ENCODE measurements around the gene USP13. TPM values are rescaled to one million over a fixed set of nuclear protein-coding genes. Genes with fewer than 3 reads are reported as not detected.

USP13 gene
- total RNA-seq, 1 donor from 2014 or later = 11.5 TPM

DNA sequence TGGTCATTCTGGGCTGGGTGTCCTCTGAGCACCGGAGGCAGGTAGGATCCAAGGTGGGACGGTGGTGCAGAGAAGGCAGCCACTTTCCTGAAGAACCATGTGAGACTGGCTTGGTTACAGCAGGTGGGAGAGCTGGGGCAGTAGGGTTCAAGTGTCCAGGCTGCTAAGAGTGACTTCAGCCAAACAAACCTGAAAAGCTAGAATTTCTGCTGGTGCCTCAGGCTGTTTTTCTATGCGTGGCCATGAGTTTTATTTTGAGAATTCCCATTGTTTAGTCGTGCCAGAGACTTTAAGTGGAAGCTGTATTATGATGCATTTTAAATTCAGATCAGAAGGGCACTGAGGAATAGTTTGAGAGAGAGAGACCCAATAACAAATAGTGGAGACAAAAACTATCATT lies 20.1 kb downstream of the USP13 start:
- DNase-seq (ENCODE audit: extremely low spot score in 2 of 2) = no peak
- Histone ChIP-seq H3K4me1 (no peaks in the 10 kb centered on the region), H3K4me3 (no peak overlapping the region), H3K27me3 (no peaks in the 10 kb centered on the region), H3K9me3 (no peaks in the 10 kb centered on the region), H3K36me3 (no peaks in the 10 kb centered on the region), H3K27ac (no peak overlapping the region)
- intact Hi-C loops (cut with DNase I) = no loop called here
- TF ChIP-seq, protein P1, sequence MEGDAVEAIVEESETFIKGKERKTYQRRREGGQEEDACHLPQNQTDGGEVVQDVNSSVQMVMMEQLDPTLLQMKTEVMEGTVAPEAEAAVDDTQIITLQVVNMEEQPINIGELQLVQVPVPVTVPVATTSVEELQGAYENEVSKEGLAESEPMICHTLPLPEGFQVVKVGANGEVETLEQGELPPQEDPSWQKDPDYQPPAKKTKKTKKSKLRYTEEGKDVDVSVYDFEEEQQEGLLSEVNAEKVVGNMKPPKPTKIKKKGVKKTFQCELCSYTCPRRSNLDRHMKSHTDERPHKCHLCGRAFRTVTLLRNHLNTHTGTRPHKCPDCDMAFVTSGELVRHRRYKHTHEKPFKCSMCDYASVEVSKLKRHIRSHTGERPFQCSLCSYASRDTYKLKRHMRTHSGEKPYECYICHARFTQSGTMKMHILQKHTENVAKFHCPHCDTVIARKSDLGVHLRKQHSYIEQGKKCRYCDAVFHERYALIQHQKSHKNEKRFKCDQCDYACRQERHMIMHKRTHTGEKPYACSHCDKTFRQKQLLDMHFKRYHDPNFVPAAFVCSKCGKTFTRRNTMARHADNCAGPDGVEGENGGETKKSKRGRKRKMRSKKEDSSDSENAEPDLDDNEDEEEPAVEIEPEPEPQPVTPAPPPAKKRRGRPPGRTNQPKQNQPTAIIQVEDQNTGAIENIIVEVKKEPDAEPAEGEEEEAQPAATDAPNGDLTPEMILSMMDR (IDR thresholded peaks at IDR 0.05) = no peak
- TF ChIP-seq POLR2A (IDR thresholded peaks at IDR 0.05) (no peak), POLR2AphosphoS5 (IDR thresholded peaks at IDR 0.05; ENCODE audit: insufficient read depth in 1 of 2, low read depth in 1 of 2) (no peak)

DNA sequence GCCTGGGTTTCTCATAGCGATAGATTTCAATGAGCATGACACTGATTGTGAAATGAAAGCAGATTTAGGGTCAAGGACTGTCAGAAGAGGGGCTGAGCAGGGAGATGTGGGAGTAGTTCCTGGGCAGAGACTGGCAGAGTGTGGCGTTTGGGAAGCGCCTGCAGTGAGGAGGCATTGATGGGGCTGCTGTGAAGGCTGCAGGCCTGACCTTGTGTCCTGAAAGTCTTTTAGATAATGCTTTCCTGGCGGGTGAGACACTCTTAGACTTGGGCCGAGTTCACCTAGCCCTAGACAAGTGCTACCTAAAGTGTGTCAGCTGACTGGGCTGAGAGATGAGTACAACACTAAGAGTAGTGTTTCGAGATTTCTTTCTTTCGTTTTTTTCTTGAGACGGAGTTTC lies 20.7 kb downstream of the USP13 start:
- H3K27me3 ChIP-seq = no peaks in the 10 kb centered on the region
- no peaks in the 10 kb centered on the region for H3K9me3 ChIP-seq
- DNase-seq (ENCODE audit: extremely low spot score in 2 of 2) = no peak
- H3K4me3 ChIP-seq = no peak overlapping the region
- H3K36me3 ChIP-seq = no peaks in the 10 kb centered on the region
- H3K4me1 ChIP-seq = no peaks in the 10 kb centered on the region
- intact Hi-C loops (cut with DNase I) = no loop called here
- no peak for TF ChIP-seq POLR2AphosphoS5 (IDR thresholded peaks at IDR 0.05; ENCODE audit: insufficient read depth in 1 of 2, low read depth in 1 of 2)
- TF ChIP-seq, protein P1 (IDR thresholded peaks at IDR 0.05) = no peak
- H3K27ac ChIP-seq = no peak overlapping the region

DNA sequence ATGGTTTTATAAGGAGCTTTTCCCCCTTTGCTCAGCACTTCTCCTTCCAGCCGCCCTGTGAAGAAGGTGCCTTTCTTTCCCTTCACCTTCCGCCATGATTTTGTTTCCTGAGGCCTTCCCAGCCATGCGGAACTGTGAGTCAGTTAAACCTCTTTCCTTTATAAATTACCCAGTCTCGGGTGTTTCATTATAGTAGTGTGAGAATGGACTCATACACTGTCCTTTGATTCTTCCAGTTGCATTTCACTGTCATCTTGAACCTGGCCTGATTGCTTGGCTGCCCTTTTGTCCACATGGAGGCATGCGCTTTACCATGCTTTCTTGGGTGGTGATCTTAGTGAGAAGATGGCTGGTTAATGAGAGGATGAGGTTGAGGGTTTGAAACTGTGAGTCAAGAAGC lies 23.2 kb downstream of the USP13 start:
- Histone ChIP-seq H3K27ac (no peak overlapping the region), H3K27me3 (no peaks in the 10 kb centered on the region), H3K36me3 (no peaks in the 10 kb centered on the region), H3K4me3 (no peak overlapping the region), H3K9me3 (no peaks in the 10 kb centered on the region), H3K4me1 (no peaks in the 10 kb centered on the region)
- intact Hi-C loops (cut with DNase I) = no loop called here
- no peak for DNase-seq (ENCODE audit: extremely low spot score in 2 of 2)
- no peak for TF ChIP-seq POLR2A (IDR thresholded peaks at IDR 0.05)
- TF ChIP-seq POLR2AphosphoS5 (IDR thresholded peaks at IDR 0.05; ENCODE audit: insufficient read depth in 1 of 2, low read depth in 1 of 2) = no peak
- TF ChIP-seq, protein P1 (IDR thresholded peaks at IDR 0.05) = no peak

DNA sequence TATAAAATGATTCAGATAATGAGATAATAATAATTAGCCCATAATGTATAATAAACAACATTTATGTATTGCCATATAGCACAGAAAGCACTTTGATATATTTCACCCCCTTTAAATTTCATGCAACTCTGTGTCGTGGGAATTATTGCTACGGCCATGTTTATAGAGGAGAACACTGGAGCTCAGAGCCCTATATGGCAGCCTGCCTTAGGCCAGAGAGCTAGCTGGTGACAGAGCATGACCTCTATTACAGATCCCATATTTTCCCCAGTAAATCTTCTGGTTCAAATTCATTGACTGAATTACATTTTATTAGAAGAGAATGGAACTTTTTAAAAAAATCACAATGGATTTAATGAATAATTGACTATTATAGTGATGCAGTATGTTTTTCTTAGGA lies 25.0 kb downstream of the USP13 start:
- Histone ChIP-seq H3K4me1 (no peaks in the 10 kb centered on the region), H3K4me3 (no peak overlapping the region), H3K9me3 (no peaks in the 10 kb centered on the region), H3K27ac (no peak overlapping the region), H3K27me3 (no peaks in the 10 kb centered on the region), H3K36me3 (no peaks in the 10 kb centered on the region)
- DNase-seq (ENCODE audit: extremely low spot score in 2 of 2) = no peak
- TF ChIP-seq POLR2AphosphoS5 (IDR thresholded peaks at IDR 0.05; ENCODE audit: insufficient read depth in 1 of 2, low read depth in 1 of 2) (no peak), POLR2A (IDR thresholded peaks at IDR 0.05) (no peak)
- TF ChIP-seq, protein P1 (IDR thresholded peaks at IDR 0.05) = no peak
- intact Hi-C loops (cut with DNase I) = no loop called here

DNA sequence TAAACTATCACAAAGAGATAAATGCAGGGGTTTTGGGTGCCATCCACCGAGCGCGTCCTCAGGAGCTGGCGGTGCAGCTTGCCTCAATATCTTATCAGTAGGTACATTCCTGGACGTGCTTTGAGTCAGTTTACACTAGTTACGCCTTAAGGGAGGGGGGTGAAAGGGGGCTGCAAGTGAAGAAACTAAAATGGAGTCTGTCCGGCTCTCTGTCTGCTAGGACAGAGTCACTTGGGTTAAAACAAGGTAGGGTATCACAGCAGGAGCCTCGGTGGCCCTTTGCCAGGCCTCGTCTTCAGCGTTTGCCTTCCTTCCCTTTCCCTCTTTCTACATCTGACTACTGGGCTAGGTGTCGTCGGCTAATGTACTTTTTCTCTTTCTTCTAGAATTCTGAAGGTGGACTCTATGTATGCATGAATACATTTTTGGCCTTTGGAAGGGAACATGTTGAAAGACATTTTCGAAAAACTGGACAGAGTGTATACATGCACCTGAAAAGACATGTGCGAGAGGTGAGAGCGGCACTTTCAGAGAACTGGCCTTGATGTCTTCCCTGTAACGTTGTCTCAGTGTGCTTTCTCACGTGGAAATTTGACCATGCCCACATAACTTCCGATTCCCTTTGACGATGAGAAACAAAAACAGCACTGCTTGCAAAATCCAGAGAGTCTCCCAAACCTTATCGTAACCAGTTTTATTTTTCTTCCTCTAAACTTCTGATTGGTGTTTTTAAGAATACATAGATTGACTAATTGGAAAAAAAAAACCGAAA lies 28.8 kb downstream of the USP13 start:
- Histone ChIP-seq H3K27me3 (no peaks in the 10 kb centered on the region), H3K4me1 (no peaks in the 10 kb centered on the region), H3K4me3 (no peak overlapping the region), H3K36me3 (no peaks in the 10 kb centered on the region), H3K9me3 (no peaks in the 10 kb centered on the region), H3K27ac (no peak overlapping the region)
- intact Hi-C loops (cut with DNase I) = no loop called here
- TF ChIP-seq POLR2AphosphoS5 (IDR thresholded peaks at IDR 0.05; ENCODE audit: insufficient read depth in 1 of 2, low read depth in 1 of 2) (no peak), POLR2A (IDR thresholded peaks at IDR 0.05) (no peak)
- TF ChIP-seq, protein P1 (IDR thresholded peaks at IDR 0.05) = no peak
- no peak for DNase-seq (ENCODE audit: extremely low spot score in 2 of 2)
